IMR-90 (cell line): Measurements from ENCODE around the gene U2SURP. TPM values are rescaled to one million over a fixed set of nuclear protein-coding genes. Genes with fewer than 3 reads are reported as not detected.

Source experiments
- ATAC-seq: fragments of 200-7000 bp; cut with Tn5 transposase; 2 replicates; pipeline ENCODE4 v1.9.1; 2020; ENCODE audit warnings: low read depth, mild to moderate bottlenecking, moderate library complexity
- BruUV-seq: library from RNA; stranded (reverse); fragments of 400-500 nt; replicated peaks from 2 replicates; lab custom pipeline; 2021; lab: Mats Ljungman, UMichigan
- CTCF ChIA-PET: fragments of 300-600 bp; formaldehyde crosslinking; extraction: SDS; loops from one replicate; lab custom pipeline; 2021; ENCODE audit warnings: antibody characterized with exemption; lab: Yijun Ruan, JAX
- POLR2A ChIA-PET: fragments of 300-600 bp; sonication (Branson Sonifier 250); formaldehyde crosslinking; loops from one replicate; lab custom pipeline; 2022; ENCODE audit warnings: antibody characterized with exemption; ENCODE audit not compliant: unreplicated experiment; lab: Charles Lee
- DNase-seq: peaks from one replicate; pipeline ENCODE4 v3.0.0; 2013
- H2AFZ ChIP-seq: replicated peaks from 2 replicates; pipeline ENCODE3; 2013; ENCODE audit warnings: low read length, mild to moderate bottlenecking; ENCODE audit not compliant: poor library complexity
- H2AK5ac ChIP-seq: 2 replicates; pipeline ENCODE4 v1.6.1; 2013; ENCODE audit warnings: low read depth, low read length, inconsistent platforms
- H2AK9ac ChIP-seq: replicated peaks from 2 replicates; pipeline ENCODE3; 2013; ENCODE audit warnings: mild to moderate bottlenecking, low read depth, low read length, moderate library complexity; ENCODE audit not compliant: poor library complexity
- H2BK120ac ChIP-seq: 2 replicates; pipeline ENCODE4 v1.6.1; 2013; ENCODE audit warnings: low read depth, low read length, inconsistent platforms
- H2BK15ac ChIP-seq: 3 replicates; pipeline ENCODE4 v1.6.1; 2013; ENCODE audit warnings: low read depth, low read length, inconsistent platforms
- H2BK20ac ChIP-seq: 2 replicates; pipeline ENCODE4 v1.6.1; 2013; ENCODE audit warnings: low read depth, mild to moderate bottlenecking, inconsistent platforms, low read length, moderate library complexity
- H2BK5ac ChIP-seq: 2 replicates; pipeline ENCODE4 v1.6.1; 2013; ENCODE audit warnings: mild to moderate bottlenecking, low read depth, low read length, inconsistent platforms; ENCODE audit not compliant: poor library complexity, severe bottlenecking
- H3K14ac ChIP-seq: replicated peaks from 2 replicates; pipeline ENCODE4 v1.6.1; 2013; ENCODE audit warnings: low read depth, low read length, inconsistent platforms
- H3K18ac ChIP-seq: 2 replicates; pipeline ENCODE4 v1.6.1; 2013; ENCODE audit warnings: low read depth, low read length, control low read depth
- H3K23ac ChIP-seq: 2 replicates; pipeline ENCODE4 v1.6.1; 2013; ENCODE audit warnings: low read depth, low read length, inconsistent platforms
- H3K27ac ChIP-seq: 2 replicates; pipeline ENCODE4 v1.5.1; 2013; ENCODE audit warnings: mild to moderate bottlenecking, control low read depth, low read length; ENCODE audit not compliant: insufficient read depth
- H3K27me3 ChIP-seq: 2 replicates; pipeline ENCODE4 v1.6.1; 2013; ENCODE audit warnings: low read length; ENCODE audit not compliant: control insufficient read depth, insufficient read depth
- H3K36me3 ChIP-seq: 2 replicates; pipeline ENCODE4 v1.6.1; 2013; ENCODE audit warnings: low read length, mixed read lengths; ENCODE audit not compliant: control insufficient read depth, insufficient read depth
- H3K4ac ChIP-seq: 2 replicates; pipeline ENCODE4 v1.6.1; 2013; ENCODE audit warnings: low read depth, low read length, inconsistent platforms
- H3K4me1 ChIP-seq: 2 replicates; pipeline ENCODE4 v1.6.1; 2013; ENCODE audit warnings: low read length, mixed read lengths; ENCODE audit not compliant: control insufficient read depth, insufficient read depth
- H3K4me2 ChIP-seq: 2 replicates; pipeline ENCODE4 v1.6.1; 2013; ENCODE audit warnings: low read depth, mild to moderate bottlenecking, control low read depth, low read length, moderate library complexity
- H3K4me3 ChIP-seq: 2 replicates; pipeline ENCODE4 v1.5.1; 2013; ENCODE audit warnings: low read depth, mild to moderate bottlenecking, control low read depth, low read length, moderate library complexity; ENCODE audit not compliant: insufficient read depth
- H3K56ac ChIP-seq: 2 replicates; pipeline ENCODE4 v1.6.1; 2013; ENCODE audit warnings: low read length, inconsistent platforms; ENCODE audit not compliant: insufficient read depth; ENCODE audit errors: extremely low read depth
- H3K79me1 ChIP-seq, 2 experiments: 2 replicates each; pipeline ENCODE4 v1.6.1; 2013; ENCODE audit warnings: low read length in 2 of 2, inconsistent platforms in 1 of 2, low read depth in 1 of 2
- H3K9ac ChIP-seq: 2 replicates; pipeline ENCODE4 v1.6.1; 2013; ENCODE audit warnings: low read depth, low read length, control low read depth
- H3K9me1 ChIP-seq: 2 replicates; pipeline ENCODE4 v1.6.1; 2013; ENCODE audit warnings: low read length, inconsistent platforms; ENCODE audit not compliant: insufficient read depth
- H3K9me3 ChIP-seq: 2 replicates; pipeline ENCODE4 v1.6.1; 2013; ENCODE audit warnings: low read length; ENCODE audit not compliant: control insufficient read depth, insufficient read depth
- H4K20me1 ChIP-seq: 2 replicates; pipeline ENCODE4 v1.6.1; 2013; ENCODE audit warnings: low read length, inconsistent platforms; ENCODE audit not compliant: insufficient read depth
- H4K5ac ChIP-seq: 2 replicates; pipeline ENCODE4 v1.6.1; 2013; ENCODE audit warnings: mild to moderate bottlenecking, low read depth, low read length, control low read depth
- H4K8ac ChIP-seq, 2 experiments: 2 replicates each; pipeline ENCODE4 v1.6.1; 2013; ENCODE audit warnings: low read depth in 2 of 2, low read length in 2 of 2, control low read depth in 1 of 2, inconsistent platforms in 1 of 2
- H4K91ac ChIP-seq: 2 replicates; pipeline ENCODE4 v1.6.1; 2013; ENCODE audit warnings: low read depth, low read length, inconsistent platforms; ENCODE audit not compliant: insufficient read depth
- CHD1 ChIP-seq: IDR thresholded peaks from 2 replicates; pipeline ENCODE4 v1.6.1; 2012; ENCODE audit warnings: low read depth, low read length, improper control_type of control experiment
- RAD21 ChIP-seq: IDR thresholded peaks from 2 replicates; pipeline ENCODE4 v1.6.1; 2012; ENCODE audit warnings: low read length, improper control_type of control experiment
- RCOR1 ChIP-seq: IDR thresholded peaks from 2 replicates; pipeline ENCODE4 v1.6.1; 2012; ENCODE audit warnings: mild to moderate bottlenecking, low read length, improper control_type of control experiment; ENCODE audit not compliant: insufficient replicate concordance
- WGBS, 2 experiments: methylation state at CpG; one replicate each; pipeline versions ENCODE4 v1.1.5 to v1.1.7; 2013; ENCODE audit warnings: missing lambda C conversion rate in 2 of 2; ENCODE audit not compliant: insufficient read length in 1 of 2; ENCODE audit errors: extremely low coverage in 2 of 2; 5-methylcytosine and 5-hydroxymethylcytosine counted together
- dilution Hi-C: fragments of 300-500 bp; cut with HindIII; formaldehyde crosslinking; loops from one replicate; pipeline ENCODE4 v1.14.3; 2018; ENCODE audit warnings: low sequenced_read_pairs; ENCODE audit not compliant: unreplicated experiment
- in situ Hi-C: fragments of 300-500 bp; cut with MboI; formaldehyde crosslinking; loops from 3 replicates; pipeline ENCODE4 v1.14.3; 2019; ENCODE audit warnings: low sequenced_read_pairs, inconsistent platforms, mixed read lengths
- intact Hi-C: fragments of 100-400 bp; cut with micrococcal nuclease; formaldehyde crosslinking; loops from 2 replicates; pipeline ENCODE4 v1.10.0; 2022
- polyA plus RNA-seq, 3 experiments: library from polyadenylated mRNA; depleted of rRNA; stranded (reverse); fragments of >200 nt; gene quantifications; 2 replicates each; pipeline ENCODE4 v1.2.3, GENCODE V29; 2012; ENCODE audit warnings: low replicate concordance in 1 of 3
- total RNA-seq: library from RNA; depleted of rRNA; stranded (reverse); fragments of >200 nt; gene quantifications from 2 replicates; pipeline ENCODE4 v1.2.3, GENCODE V29; 2012

U2SURP gene
- total and polyA plus RNA-seq, 2 of the 4 experiments (the other 2 are of a cell fraction): 24.8 to 29.4 TPM

- CTCF ChIA-PET: interaction anchor here (0.6 to 1.3 kb wide), 2 partner anchors 12 to 16 kb away, joined by 3 read pairs; no protein-coding TSS in a partner anchor
- in situ Hi-C loops (no loop called here), intact Hi-C loops (no loop called here), dilution Hi-C loops (no loop called here)
- no CpG with 5 or more reads among the region's 3 CpGs for WGBS, 2 experiments
- no peak overlapping the region for H2BK15ac ChIP-seq
- POLR2A ChIA-PET: no interaction called here
- no peak overlapping the region for H3K4me2 ChIP-seq
- no peak overlapping the region for H3K27ac ChIP-seq
- H3K36me3 ChIP-seq: no peaks in the 10 kb centered on the region
- H2AFZ ChIP-seq: no peak overlapping the region
- H3K4me3 ChIP-seq: no peak overlapping the region
- no peak overlapping the region for H3K9ac ChIP-seq
- H2AK9ac ChIP-seq: no peak overlapping the region
- no peak overlapping the region for H3K18ac ChIP-seq
- no peak for ATAC-seq
- no peak overlapping the region for H2BK5ac ChIP-seq
- H4K8ac ChIP-seq: no peak overlapping the region
- H3K79me1 ChIP-seq: no peaks in the 10 kb centered on the region
- no peaks in the 10 kb centered on the region for H3K9me1 ChIP-seq
- no peak overlapping the region for H4K91ac ChIP-seq
- H2BK20ac ChIP-seq: no peak overlapping the region
- no peak overlapping the region for H3K14ac ChIP-seq
- H3K27me3 ChIP-seq: peaks cover 19% of the 10 kb centered on the region
- H3K23ac ChIP-seq: no peak overlapping the region
- no TSS peak for BruUV-seq
- DNase-seq: no peak
- H3K4me1 ChIP-seq: no peaks in the 10 kb centered on the region
- H2AK5ac ChIP-seq: no peak overlapping the region
- H3K56ac ChIP-seq: no peak overlapping the region
- no peak overlapping the region for H3K4ac ChIP-seq
- TF ChIP-seq RCOR1 (no peak), RAD21 (no peak), CHD1 (no peak)
- no peak overlapping the region for H2BK120ac ChIP-seq
- no peaks in the 10 kb centered on the region for H4K20me1 ChIP-seq
- no peaks in the 10 kb centered on the region for H3K9me3 ChIP-seq
- H4K5ac ChIP-seq: no peak overlapping the region
These were observed 20.3 kb upstream of the U2SURP start for GRCh38 chr3:142981108-142981507.
